HG02588 (cell line): Measurements from ENCODE around the gene HOXC10.

Source experiments
- ATAC-seq: cut with Tn5 transposase; IDR thresholded peaks from one replicate; pipeline ENCODE4 v1.9.1; 2021; ENCODE audit warnings: mild to moderate bottlenecking, moderate library complexity; ENCODE audit not compliant: unreplicated experiment

The HOXC10 gene

GRCh38 chr12:54011665-54012532, 27.0 kb downstream of the HOXC10 start:
- no peak for ATAC-seq

GRCh38 chr12:54012631-54013409, 27.9 kb downstream of the HOXC10 start:
- ATAC-seq, result no peak

DNA sequence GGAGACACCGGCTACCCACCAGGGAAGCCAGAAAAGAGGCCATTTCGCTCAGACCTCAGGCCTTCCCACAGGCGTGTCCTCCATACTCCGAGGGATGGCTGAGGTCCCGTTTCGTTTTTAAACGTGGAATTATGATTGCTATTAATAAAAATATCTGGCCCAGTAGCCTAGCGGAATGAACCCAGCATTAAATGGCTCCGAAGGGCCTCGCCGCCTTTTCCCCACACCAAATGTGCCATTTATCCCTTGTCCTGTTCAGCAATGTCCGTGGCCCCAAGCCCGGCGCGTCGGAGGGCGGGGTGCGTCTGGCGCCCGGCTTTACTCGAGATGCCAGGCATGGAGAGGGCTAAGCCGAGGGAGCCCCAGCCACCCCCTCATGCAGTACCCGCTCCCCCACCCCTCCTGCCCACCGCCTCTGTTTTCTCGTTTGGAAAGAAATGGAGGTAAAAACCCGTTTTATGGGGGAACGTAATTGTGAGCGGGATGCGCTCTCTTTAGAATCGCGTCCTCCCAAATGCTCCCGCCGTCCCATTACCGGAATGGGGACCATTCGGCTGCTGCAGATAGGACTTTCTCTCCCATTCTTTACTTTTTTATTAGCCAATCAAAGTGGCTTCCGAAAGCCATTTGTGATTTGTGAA, 29.6 kb downstream of the HOXC10 start:
- ATAC-seq, result no peak

GRCh38 chr12:54015018-54015931, 30.3 kb downstream of the HOXC10 start:
- no peak for ATAC-seq

DNA sequence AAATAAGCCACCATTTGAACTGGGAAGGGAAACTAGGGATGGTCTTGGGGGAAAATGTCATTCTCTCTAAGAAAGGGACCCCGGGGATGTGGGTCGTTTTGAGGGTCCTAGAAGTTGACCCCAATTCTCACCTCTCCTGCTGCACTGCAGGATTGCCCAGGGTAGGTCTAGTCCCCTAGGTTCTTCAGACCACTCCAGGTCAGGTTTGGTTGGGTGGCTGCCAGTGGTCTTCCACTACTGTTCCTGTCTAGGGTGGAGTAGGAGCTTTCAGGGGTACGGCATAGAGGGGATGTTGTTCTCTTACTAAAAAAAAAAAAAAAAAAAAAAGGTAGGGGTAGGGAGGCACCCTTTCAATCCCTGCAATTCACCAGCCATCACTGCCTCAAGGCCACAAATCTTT, 31.1 kb downstream of the HOXC10 start:
- ATAC-seq, result no peak

DNA sequence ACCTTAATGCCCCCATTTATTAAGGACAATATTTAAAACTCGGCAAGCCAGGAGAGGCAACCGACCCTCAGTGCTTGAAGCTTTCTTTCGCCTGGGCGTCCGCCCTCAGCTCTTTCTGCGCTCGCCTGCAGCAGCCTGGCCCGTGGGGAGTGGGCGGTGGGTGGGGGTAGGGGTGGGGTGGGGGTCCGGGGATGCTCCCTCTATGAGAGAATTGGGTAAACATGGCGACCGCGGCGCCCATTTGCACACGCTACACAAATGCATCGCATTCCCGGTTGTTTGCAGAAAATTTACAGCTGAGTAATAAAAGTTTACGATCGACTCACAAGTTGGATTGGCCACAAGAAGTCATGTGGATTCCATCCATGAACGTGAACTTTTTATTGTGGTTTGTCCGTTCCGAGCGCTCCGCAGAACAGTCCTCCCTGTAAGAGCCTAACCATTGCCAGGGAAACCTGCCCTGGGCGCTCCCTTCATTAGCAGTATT, 31.6 kb downstream of the HOXC10 start:
- ATAC-seq, result no peak

DNA sequence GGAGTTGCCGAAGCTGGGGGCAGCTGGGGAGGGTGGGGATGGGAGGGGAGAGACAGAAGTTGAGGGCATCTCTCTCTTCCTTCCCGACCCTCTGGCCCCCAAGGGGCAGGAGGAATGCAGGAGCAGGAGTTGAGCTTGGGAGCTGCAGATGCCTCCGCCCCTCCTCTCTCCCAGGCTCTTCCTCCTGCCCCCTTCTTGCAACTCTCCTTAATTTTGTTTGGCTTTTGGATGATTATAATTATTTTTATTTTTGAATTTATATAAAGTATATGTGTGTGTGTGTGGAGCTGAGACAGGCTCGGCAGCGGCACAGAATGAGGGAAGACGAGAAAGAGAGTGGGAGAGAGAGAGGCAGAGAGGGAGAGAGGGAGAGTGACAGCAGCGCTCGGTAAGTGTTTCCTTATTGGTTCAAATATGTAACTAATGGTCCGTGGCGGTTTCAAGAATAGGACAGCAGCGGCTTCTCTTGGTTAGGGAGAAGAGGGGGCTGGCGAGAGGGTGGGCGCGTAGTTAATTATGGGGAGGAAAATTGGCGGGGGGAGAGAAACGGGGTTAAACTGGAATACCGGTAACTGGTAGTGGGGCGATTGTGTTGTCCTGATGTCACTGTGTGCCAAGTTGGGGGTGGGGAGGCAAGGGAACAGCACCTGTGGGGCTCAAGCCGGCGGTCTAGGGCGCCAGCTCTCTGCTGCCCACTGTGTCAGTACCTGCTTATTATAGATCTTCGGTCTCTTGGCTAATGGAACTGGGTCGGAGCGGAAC, 32.3 kb downstream of the HOXC10 start:
- ATAC-seq, result peak; percentile 36

DNA sequence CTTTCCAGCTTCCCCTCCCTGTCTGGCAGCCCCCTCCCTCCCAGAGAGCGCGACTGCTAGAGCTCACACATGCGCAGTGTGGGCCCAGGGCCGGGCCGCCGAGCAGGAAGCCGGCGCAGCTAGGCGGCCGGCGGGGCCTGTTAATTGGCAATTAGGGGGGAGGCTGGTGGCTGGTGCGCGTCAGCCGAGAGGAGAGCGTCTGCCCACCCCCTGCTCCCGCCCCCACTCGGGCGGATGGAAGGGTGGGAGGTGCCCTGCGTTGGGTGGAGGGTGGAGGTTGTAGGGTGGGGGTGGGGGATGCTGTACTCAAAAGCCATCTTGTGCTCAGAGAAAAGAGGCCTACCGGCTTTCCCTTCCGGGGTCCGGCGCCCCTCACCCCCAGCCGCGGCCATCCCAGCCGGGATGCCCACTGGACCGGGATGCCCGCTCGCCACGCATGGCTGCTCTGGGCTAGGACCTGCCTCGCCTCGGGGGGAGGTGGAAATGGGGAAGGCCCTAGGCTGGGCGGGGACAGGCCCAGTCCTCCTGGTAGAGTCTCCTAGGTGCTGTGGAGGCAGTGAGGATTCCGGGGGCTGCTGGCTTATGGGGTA, 33.0 kb downstream of the HOXC10 start:
- ATAC-seq, result peak; percentile 72

DNA sequence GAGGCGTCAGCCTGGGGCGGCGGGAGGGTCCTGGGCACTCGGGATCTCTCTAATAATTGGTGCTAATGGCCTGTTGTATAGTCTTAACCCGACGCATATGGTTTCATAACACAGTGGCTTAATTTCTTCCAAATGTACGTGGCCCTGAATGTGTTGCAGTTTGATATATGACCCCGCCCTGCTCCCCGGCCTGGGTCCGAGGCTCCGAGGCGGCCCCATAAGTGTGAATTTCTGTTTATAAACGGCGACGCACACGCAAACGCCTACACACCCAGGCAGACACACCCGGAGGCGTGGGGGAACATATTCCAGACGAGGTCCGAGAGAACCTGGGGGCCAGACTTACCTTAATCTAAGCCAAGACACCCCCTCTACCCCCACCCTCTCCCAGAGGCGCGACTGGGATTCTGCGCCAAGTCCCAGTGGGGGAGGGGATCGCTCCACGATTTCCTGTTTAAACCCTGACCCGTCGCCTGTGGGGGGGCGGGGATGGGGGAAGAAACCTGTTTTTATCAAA, 33.6 kb downstream of the HOXC10 start:
- no peak for ATAC-seq

- ATAC-seq, result no peak
Measured at GRCh38 chr12:54019091-54019811, 34.3 kb downstream of the HOXC10 start.

DNA sequence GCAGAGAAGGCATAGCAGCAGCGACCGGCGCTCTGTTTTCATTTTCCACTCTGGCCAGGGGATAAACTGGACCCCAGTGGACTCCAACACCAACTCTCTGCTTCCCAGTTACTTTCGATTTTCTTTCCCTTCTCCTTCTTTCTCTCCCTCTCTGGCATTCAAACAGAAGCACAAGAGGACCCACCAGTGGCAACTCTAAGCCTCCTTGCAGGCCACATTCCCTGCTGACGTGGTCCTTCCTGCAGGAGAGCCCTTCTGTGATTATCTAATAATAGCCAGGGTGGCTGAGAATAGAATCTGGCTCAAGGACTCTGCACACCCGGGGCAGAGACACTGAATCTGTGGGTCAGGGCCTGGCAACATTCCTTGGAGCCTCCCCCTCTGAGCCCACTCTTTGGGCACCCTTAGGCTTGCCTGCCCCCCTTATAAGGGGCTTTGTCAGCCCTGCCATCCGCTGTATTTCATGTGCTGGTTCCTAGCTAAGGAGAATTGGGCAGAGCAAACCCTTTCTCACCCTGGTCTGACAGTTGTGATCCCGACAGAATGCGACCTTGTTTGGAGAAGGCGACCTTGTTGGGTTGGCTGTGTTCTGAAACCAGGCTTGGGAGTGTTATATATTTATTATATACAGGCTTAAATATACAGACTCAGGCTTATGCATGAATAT, 35.1 kb downstream of the HOXC10 start:
- ATAC-seq, result no peak

DNA sequence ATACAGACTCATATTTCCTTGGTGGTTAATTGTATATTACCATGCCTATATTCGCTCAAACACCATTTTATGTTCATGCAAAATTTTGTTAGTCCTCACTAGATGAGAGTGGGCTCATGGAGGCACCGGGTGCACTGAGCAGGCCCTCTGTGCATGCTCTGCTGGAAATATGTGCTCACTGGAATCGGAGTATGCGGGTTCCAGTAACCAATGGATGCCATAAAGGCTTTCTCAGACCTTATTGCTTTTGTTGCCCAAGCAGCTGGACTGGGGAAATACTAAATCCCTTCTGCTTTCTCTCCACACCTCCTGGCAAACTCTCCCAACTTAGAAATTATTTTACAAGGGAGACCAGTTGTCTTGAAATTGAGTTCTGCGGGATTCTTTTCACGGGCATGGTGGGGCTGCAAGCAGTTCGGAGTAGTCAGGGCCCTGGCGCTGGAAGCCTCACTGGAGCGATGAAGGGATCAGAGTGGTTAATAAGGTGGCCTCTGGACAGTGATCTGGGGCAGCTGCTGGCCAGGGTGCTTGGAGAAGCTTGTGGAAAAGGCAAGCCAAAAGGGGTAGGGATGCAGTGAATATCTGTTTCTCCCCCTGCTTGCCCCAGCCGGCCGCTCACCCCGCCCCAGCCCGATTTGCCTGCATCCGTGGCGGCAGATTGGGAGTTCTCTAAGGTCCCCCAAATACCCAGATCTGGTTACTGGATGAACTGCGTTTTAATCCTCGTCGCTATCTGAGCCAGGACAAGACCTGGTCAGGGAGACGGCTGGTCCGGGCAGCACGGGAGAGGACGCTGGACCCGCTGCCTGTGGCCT, 35.9 kb downstream of the HOXC10 start:
- no peak for ATAC-seq

GRCh38 chr12:54021432-54022013, 36.6 kb downstream of the HOXC10 start:
- no peak for ATAC-seq

GRCh38 chr12:54022960-54023884, 38.3 kb downstream of the HOXC10 start:
- no peak for ATAC-seq

GRCh38 chr12:54024127-54024526, 39.2 kb downstream of the HOXC10 start:
- no peak for ATAC-seq
